ENCODE measurements around the gene THSD4.

Gene THSD4

DNA sequence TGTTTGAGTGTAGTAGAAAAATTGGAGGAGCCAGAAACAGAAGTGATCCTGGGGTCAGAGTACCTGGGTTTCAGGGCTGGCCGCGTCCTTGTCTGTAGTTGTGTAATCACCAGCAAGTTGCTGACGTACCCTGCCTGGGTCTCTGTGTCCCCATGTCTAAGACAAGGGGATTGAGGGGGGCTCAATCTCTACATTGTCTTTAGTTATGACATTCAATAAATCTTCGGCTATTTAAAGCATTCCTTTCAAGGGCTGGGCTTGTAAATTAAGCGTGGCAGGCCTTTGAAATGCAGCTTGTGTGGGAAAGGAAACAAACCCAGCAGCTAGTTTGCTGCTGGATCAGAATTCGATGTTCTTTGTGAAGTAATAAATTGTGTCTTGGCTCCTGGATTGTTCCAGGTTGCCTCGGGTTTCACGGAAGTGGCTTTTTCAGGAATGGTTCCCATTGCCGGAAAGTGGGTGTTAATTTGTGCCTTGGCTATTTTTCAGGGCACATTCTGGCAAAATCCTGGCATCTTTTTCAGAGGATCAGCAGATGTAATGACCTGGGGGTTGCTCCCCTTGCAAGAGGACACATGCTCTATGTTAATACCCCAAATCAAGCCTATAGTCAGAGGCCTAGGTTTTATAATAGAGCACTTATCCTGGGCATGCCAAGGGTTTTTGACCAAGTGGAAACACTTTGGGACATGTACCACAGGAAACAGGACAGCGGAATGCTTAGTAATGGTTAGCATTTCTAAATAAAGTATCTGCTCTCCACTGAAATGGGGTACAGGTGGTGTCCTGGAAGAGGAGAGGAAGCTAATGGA, 400.3 kb downstream of the THSD4 start:
- DNase-seq: no peak

DNA sequence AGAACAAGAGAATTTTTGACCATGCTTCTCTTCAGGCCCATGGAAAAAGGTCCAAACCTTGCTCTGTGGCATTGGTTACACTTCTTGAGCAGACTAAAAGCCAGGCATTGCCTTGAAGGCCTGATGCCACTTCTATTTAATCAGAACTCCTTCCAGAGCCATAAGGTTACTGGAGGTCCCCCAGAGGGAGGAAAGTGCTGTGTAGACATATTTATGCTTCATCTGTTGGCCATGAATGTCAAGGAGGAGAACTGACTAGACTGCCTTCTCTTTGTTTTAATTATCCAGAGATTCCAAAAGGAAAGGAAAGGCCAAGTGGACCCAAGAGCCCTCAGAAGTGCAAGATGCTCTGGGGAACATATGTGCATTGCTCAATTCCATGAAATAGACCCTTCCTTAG, 402.5 kb downstream of the THSD4 start:
- no peak for DNase-seq

DNA sequence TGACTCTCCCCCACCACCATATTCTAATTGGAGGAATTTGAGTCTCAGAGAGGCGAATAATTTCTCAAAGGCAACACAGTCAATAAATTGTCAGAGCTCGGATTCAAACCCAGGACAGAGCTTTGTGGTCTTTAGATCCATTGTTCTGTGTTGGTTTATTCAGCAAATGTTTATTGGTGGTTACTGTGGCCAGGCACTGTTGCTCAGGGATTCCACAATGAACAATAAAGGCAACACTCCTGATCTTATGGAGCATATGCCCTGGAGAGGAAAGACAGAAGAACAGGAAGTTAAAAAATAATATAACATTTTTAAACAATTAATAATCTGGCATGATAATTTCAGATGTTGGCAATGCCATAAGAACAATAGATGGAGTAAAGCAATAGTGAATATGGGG, 403.4 kb downstream of the THSD4 start:
- no peak for DNase-seq

DNA sequence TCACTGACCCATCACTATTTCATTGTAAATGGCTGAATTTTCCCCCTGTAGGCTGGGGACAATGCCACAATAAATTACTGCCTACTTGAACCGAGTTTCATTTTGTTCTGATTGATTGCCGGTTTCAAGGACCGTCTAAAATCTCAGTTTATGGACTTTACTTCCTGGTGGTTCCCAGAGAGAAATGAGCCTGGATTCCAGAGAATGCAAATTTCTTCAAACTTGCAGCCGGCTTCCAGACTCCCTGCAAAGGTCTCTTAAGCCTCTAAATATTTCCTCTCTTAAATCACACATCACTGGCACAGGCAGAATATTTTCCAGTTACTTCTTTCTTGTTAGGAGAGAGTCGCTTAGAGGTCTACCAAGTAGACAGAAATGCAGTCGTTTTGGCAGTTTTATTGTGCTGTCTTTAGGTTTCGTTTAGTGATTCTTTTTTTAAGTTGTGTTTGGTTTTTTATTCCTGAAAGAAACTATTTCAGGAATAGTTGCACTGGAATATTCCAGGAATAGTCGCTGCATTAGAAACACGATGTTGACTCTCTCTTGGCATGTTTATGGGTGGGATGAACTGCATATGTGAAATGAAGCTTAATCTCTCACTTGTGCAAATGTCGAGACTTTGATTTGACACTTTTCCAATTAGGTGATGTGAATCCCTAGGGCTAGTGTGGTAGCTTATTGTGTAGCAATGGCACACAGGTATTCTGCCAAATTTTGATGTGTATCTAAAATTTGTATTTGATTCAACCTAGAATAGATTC, 411.0 kb downstream of the THSD4 start:
- no peak for DNase-seq

DNA sequence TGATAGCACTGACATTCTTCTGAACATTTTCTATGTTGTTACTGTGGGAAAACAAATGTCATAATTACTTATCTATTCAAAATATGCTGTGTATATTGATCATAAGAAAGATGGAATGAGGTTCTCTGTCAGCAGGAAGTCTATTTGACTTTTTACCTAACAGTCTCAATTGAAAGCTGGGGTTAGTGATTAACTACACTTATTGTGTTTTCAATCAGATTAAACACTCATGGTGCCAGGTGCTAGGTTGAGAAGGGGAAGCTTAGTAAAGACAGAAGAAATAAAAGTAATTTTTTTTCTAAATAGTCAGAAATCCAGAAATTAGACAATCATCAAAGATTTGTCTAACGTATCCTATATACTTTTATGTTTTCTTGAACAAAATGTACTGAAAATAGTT, 414.1 kb downstream of the THSD4 start:
- DNase-seq: no peak

- no peak for DNase-seq
These were observed 414.8 kb downstream of the THSD4 start for GRCh38 chr15:71530116-71530515.

- DNase-seq: no peak
These were observed 417.7 kb downstream of the THSD4 start for GRCh38 chr15:71532994-71533393.

DNA sequence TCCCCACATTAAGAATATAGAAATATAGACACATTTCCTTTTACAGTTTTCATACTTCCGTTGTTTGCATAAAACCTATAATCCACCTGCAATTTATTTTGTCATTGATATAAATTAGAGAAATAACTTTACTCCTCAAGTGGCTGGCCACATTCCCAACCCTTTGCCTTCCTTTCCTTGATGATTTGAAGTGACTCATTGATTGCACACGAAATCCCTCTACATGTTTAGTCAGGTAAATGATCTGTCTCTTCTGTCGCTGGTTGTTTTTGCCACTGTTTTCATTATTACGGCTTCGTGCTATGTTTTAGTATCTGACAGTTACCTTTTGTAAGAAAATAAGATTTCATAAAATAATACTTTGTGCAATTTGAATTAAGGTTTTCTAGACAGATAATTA, 422.9 kb downstream of the THSD4 start:
- no peak for DNase-seq

GRCh38 chr15:71541746-71542145, 426.5 kb downstream of the THSD4 start:
- no peak for DNase-seq

DNA sequence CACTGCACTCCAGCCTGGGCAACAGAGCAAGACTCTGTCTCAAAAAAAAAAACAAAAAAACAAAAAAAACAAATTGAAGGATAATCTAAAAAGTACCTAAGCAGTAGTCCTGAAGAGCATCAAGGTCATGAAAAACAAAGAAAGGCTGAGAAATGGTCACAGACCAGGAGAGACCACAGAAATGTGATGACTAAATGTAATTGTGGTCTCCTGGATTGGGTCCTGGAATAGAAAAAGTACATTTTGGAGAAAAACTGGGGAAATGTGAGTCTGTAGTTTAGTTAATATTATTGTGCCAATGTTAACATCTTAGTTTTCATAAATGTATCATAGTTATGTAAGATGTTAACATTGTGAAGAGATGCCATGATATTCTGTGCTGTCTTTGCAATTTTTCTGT, 427.6 kb downstream of the THSD4 start:
- no peak for DNase-seq

- DNase-seq: no peak
These were observed 428.1 kb downstream of the THSD4 start for GRCh38 chr15:71543413-71543812.

- no peak for DNase-seq
These were observed 430.0 kb downstream of the THSD4 start for GRCh38 chr15:71545223-71545760.

- no peak for DNase-seq
These were observed 430.7 kb downstream of the THSD4 start for GRCh38 chr15:71545923-71546322.

DNA sequence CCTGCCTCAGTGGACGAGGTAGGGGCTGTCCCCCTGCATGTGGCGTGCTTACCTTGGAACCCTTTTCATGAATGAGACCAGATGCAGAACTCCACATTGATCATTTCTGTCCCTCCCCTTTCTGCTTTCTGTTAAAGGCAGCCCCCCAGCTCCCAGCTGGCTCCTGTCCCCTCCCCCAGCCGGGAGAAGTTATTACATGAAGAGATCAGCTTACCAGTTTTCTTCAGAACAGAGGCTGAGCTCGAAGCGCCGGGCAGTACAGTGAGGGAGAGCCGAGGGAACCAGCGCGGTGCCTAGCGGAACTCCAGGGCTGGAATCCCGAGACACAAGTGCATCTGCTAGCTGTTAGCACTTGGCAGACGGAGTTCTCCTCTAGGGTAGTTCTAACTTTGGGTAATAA, 431.7 kb downstream of the THSD4 start:
- DNase-seq: no peak

DNA sequence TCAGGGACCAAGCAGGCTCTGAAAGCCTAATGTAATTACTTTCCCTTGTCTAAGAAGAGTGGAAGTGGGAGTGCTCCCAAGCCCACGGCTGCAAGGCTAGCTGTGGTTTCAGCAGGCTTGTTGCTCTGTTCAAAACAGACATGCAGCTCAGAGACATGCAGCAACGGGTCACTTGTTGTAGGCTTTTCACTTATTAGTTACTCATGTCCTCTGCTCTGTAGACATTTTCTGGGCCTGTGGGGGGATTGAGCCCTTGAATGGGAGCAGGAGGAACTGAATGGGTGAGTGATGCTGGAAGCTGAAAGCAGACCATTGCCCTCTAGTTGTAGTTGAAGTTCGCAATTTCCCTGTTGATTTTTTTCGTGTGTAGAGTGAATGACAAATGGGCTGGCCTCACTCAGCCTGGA, 433.1 kb downstream of the THSD4 start:
- DNase-seq: no peak

GRCh38 chr15:71549091-71549490, 433.8 kb downstream of the THSD4 start:
- no peak for DNase-seq

DNA sequence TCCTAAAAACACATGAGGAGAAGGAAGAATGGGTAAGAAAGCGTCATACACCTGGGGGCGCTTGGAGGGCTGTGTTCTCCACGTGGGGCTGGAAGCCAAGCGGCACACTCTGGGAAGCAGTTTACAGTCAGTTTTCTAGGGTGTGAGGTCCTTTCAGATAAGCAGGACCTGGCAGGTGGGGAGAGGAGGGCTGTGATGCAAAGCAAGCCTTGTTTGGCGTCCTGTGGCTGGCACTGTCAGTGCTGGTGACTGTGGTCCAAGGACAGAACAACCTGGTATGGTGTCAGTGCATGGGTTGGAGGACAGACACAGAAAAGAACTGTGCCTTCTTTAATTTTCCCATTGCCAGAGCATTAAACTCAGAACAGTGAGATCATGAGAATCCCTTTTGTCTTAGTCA, 434.4 kb downstream of the THSD4 start:
- DNase-seq: no peak

DNA sequence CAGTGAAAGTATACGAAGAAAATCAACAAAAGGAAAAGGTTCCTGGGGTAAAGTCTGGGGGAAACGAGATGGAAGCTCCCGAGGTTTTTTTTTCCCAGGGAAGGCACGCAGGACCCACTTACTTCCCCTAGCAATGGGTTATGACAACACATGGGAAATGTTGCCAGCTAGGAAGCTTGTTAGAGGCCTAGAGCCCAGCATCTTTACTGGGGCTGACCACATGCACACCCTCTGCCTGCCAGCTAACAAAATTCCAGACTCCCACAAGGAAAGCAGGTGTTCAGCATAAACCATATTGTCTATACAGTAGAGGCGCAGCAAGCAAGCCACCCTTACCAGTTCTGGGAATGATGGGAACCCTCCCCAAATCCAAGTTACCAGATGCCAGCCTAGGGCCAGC, 436.3 kb downstream of the THSD4 start:
- DNase-seq: no peak

DNA sequence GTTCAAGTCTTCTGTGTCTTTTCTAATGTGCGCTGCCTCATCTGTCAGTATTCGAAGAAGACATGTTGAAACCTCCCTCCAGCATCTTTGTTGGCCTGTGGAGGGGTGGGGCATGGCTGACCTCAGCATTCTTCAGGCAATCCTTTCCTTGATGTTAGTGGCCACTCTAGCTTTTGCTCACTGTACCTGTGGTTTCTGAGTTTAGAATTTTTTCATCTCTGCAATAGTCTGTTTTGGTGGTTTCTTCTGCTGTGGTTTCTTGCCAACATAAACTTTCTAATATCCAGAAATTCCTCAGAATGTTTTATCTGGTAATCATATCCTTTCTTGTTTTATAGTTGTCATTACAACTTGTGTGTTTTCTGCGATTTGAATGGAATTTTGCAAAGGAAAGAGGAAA, 443.8 kb downstream of the THSD4 start:
- DNase-seq: no peak

GRCh38 chr15:71559616-71560015, 444.3 kb downstream of the THSD4 start:
- no peak for DNase-seq

DNA sequence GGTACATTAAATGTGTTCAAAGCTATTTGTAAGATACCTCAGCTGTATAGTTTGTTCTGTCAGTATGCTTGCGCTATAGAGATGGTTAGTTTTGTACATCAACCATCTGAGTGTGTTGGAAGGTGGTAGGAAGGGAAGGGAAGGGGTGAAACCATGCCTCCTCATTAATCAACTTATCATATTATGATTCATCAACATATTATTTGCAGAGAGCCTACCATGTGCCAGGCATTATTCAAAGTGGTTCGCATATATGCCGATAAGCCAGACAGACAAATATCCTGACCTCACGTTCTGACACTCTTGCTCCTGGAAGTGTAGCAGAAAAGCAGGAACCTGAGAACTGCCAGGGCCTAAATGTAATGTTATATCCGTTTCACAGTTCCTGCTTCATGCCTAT, 447.0 kb downstream of the THSD4 start:
- DNase-seq: no peak

DNA sequence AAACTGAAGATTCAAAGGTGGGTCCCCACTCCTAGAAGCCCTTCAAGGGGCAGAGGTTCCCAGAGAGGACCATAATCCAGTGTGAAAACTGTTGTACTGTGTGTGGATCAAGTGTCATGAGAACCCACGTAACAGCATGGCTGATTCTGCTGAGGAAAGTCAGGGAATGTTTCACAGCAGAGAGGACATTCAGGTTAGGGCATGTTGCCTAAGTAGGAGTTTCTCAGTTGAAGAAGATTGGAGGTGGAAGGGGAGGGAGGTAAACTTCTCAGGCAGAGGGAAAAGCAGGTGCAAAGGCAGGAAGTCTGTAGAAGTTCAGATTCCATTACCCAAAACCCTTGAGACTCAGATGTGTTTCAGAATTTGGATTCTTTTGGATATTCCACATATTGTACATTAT, 448.9 kb downstream of the THSD4 start:
- no peak for DNase-seq

GRCh38 chr15:71565006-71565405, 449.7 kb downstream of the THSD4 start:
- DNase-seq: no peak

DNA sequence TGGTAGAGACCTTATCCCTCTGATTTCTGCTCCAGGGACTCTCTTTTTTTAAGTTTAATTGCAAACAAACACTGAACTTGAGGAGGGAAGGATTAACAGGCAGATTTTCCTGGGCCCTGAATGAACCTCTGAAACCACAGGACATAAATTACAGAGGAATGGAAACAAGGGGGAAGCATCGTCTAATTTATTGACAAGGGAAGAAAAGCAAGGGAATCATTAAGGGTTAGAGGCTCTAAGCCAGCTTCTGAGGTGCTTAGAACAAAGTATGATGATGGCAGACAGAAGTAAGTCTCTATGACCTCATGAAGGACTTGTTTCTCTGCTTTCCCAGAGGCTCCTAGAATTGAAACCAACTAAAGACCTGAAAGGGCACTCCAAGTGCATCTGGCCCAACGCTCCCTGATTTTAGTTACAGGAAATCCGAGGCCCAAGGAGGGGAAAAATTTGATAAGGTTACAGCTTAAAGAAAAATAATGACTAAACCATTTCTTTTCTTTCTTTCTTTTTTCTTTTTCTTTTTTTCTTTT, 450.4 kb downstream of the THSD4 start:
- DNase-seq: no peak
